ENCODE results near the gene FERMT3.

FERMT3 gene

GRCh38 chr11:64249563-64250414, 43.3 kb downstream of the FERMT3 start:
- no peak for DNase-seq (ENCODE audit: low spot score)

DNA sequence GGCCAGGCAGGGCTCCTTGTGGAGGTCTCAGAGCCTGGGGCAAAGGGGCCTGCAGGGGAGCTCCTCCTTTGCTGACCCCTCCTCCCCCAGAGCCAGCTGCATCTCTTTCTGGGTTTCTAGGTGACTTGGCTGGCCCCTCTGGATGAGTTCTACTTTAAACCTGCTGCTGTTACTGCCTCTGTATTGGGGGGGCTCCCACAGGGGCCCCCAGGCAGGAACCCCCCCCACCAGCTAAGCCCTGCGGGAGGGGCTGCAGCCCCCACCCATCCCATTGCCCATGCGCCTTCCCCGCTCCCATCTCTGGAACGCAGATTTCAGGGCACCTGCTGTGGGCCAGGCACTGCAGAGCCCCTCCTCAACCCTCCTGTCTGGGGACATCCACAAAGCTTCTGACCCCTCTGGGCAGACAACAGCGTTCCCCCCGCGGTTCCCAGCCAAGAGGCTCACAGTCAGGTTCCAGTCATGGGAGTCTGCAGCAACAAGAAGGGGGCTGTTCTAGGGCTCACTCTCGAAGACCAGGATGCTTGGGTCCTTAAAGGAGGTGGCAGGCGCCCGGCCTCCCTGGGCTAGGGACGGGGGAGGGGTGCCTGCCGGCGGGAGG, 44.0 kb downstream of the FERMT3 start:
- no peak for DNase-seq (ENCODE audit: low spot score)

- peak; percentile 94 for DNase-seq (ENCODE audit: low spot score)
Measured at GRCh38 chr11:64251016-64251752, 44.7 kb downstream of the FERMT3 start, which contains the start of gene PLCB3. TSS of gene PLCB3 (plus strand) at chr11:64251530. CDS start at chr11:64251650, 120 bp downstream.

DNA sequence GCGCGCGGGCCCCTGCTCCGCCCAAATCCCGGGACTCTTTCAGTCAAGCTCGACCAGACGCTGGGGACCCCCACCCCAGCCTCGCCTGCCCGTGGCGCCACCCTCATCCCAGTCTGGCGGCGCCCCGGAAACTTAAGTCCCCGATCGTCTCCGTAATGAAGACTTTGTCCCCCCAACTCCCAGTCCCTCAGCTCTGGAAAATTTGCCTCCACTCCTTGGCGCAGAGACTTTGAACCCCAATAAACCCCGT, 45.2 kb downstream of the FERMT3 start:
- DNase-seq (ENCODE audit: low spot score), result no peak

GRCh38 chr11:64252003-64252872, 45.7 kb downstream of the FERMT3 start:
- DNase-seq (ENCODE audit: low spot score), result peak; percentile 83

DNA sequence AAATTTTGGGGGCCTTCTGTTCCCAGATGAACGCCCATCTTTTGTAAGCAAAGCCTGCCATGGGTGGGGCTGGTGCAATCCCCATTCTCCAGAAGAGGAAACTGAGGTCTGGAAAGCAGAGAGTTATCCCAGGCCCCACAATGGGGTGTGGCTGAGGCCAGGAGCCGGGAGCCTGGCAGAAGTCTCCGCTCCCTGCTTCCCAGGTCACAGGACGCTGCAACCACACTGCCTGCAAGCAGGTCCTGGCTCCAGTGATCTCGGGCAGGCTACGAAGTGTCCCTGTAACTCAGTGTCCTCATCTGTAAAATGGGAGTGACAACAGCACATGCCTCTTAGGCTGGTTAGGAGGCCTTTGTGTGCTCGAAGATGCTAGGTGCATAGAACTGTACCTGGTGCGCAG, 46.5 kb downstream of the FERMT3 start:
- no peak for DNase-seq (ENCODE audit: low spot score)

- no peak for DNase-seq (ENCODE audit: low spot score)
Measured at GRCh38 chr11:64253481-64253880, 47.0 kb downstream of the FERMT3 start.

DNA sequence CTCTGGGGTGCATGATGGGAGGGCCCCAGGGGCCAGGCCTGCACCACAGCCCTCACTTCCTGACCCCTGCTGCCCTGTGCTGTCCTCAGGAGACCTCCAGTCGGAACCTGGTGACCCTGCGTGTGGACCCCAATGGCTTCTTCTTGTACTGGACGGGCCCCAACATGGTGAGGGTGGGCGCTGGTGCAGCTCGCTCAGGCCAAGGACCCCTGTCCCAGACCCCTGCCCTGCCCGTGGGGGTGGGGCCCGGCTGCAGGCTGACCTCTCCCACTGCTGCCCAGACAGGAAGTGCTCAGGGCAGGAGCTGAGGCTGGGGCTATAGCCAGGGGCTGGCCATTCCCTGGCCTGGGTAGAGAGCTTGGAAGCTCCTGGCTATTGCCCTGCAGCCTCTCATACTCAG, 47.8 kb downstream of the FERMT3 start:
- no peak for DNase-seq (ENCODE audit: low spot score)

DNA sequence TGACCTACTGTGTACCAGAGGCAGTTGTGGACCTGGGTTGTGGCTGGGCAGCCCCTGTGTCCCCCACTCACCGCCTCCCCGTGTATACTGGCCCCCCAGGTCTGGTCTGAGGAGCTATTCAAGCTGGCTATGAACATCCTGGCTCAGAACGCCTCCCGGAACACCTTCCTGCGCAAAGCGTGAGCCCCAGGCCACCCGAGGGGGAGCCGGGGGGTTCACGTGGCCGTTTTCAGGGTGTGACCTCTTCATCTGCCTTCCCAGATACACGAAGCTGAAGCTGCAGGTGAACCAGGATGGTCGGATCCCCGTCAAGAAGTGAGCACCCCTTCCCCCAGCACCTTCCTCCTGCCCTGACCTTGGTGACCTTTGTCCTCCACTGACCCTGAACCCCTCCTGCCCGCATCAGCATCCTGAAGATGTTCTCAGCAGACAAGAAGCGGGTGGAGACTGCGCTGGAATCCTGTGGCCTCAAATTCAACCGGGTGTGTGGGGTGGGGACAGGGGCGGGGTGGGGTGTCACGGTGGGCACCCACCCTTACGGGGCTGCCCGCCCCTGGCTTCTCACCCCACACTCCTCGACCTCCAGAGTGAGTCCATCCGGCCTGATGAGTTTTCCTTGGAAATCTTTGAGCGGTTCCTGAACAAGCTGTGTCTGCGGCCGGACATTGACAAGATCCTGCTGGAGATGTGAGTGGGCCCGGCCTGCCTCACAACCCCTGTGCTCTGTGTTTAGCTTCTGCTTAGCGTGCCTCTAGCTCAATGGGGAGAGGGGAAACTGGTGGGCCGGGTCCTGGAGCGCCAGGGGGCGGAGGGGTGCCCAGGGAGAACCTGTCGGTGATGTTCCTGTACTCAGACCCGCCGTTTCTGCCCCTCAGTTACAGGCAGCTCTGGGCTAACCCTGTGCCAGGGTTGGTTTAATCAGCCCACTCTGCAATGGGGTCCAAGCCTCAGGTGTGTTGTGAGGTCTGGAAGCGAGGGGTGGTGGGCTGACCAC, 48.9 kb downstream of the FERMT3 start:
- no peak for DNase-seq (ENCODE audit: low spot score)

DNA sequence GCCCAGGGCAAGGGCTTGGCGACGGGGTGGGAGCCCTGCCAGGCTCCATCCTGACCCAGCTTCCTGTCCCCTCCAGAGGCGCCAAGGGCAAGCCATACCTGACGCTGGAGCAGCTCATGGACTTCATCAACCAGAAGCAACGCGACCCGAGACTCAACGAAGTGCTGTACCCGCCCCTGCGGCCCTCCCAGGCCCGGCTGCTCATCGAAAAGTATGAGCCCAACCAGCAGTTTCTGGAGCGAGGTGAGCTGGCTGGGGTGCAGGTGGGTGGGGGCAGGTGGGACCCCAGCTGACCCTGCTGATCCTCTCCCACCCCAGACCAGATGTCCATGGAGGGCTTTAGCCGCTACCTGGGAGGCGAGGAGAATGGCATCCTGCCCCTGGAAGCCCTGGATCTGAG, 49.8 kb downstream of the FERMT3 start:
- no peak for DNase-seq (ENCODE audit: low spot score)

GRCh38 chr11:64258356-64258755, 51.8 kb downstream of the FERMT3 start:
- DNase-seq (ENCODE audit: low spot score), result no peak

- DNase-seq (ENCODE audit: low spot score), result no peak
Measured at GRCh38 chr11:64258946-64259532, 52.5 kb downstream of the FERMT3 start.

DNA sequence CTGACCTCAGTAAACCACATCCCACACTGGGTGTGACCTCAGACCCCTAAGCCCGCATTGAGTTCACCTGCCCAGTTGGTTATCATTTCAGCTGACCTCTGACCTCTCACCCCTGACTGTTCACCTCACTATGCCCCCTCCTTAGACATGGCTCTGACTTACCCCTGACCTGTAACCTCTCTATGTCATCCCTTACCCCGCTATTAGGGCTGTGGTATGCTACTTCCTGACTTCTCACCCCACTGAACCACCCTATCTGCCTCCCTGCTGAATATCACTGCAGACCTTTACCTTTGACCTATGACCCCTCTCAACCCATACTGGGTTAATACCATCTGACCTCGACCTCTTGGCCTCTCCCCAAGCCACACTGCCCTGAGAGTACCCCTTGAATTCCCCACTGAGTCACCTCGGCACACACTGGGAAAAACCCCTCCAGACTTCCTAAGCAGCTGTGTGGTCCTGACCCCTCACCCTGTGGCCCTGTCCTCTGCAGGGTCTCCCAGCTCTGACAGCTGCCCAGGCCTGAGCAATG, 53.1 kb downstream of the FERMT3 start:
- DNase-seq (ENCODE audit: low spot score), result no peak

DNA sequence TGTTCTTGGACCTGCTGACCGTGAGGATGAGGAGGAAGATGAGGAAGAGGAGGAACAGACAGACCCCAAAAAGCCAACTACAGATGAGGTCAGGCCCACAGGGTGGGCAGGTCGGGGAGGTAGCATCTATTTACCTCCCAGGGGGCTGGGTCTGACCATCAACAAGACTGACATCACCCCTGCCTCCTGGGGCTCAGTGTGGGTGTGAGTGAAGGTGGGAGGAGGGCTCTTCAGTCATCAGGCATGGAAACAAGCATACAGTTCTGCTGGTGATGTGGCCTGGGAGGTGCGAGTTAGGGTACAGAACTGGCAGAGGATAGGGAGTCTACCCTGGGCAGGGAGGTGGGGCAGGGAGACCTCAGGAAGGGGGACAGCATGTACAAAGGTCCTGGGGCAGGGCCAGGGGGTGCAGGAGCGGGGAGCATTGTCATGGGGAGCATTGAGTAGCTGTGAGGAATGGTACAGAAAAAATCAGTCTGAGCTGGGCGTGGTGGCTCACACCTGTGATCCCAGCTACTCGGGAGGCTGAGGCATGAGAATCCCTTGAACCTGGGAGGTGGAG, 53.7 kb downstream of the FERMT3 start:
- DNase-seq (ENCODE audit: low spot score), result no peak

DNA sequence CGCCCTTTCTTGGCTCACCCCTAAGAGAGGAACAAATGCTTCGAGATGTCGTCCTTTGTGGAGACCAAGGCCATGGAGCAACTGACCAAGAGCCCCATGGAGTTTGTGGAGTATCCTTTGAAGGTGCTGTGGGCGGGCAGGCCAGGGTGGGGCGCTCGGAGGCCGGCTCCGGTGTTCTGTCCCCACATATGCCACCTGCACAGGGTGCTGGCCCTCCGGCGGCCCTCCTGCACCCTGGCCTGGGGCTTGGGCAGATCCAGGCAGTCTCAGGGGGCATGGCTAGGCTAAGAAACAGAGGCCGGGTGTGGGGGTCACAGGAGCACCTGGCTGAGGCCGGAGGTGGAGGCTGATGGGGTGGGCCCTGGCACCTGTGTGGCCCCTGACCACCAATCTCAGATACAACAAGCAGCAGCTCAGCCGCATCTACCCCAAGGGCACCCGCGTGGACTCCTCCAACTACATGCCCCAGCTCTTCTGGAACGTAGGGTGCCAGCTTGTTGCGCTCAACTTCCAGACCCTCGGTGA, 55.1 kb downstream of the FERMT3 start:
- DNase-seq (ENCODE audit: low spot score), result no peak

DNA sequence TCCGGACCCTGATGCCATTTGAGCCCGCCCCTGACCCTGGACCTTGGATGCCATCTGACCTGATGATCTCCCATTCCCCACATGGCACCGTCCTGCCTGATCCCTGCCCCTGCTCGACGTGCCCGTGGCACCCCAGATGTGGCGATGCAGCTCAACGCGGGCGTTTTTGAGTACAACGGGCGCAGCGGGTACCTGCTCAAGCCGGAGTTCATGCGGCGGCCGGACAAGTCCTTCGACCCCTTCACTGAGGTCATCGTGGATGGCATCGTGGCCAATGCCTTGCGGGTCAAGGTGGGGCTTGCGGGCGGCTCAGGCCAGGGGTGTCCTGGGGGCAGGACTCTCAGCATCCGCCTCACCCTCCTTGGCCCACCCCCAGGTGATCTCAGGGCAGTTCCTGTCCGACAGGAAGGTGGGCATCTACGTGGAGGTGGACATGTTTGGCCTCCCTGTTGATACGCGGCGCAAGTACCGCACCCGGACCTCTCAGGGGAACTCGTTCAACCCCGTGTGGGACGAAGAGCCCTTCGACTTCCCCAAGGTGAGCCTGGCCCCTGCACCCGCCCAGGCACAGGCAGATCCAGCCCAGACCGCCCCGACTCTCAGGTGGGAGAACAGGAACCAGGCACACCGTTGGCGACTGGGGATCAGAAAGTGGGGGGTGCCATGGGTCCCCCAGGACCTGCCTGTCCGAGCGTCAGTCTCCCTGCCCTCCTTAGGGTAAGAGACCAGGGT, 55.9 kb downstream of the FERMT3 start:
- no peak for DNase-seq (ENCODE audit: low spot score)

- no peak for DNase-seq (ENCODE audit: low spot score)
Measured at GRCh38 chr11:64263021-64263946, 56.8 kb downstream of the FERMT3 start.

DNA sequence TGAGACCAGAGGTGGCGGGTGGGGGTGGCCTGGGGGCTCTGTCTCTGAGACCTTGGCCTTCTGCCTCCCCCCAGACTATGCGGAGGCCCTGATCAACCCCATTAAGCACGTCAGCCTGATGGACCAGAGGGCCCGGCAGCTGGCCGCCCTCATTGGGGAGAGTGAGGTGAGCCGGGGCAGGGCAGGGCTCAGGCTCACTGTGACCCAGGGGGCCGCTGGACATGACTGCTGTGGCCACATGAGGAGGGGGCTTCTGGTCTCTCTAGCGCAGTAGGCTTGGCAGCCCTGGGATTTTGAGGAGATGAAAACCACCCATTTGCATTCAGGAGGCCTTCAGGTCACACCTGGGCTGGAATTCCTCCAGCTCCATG, 57.4 kb downstream of the FERMT3 start:
- no peak for DNase-seq (ENCODE audit: low spot score)
